Nephron (organoid): ENCODE results near the gene YJEFN3.

Experiments used
- H3K27ac Mint-ChIP-seq, 3 experiments: 2 replicates each; pipeline ENCODE4 v1.8.0; 2020; ENCODE audit warnings: mixed read lengths in 3 of 3, mild to moderate bottlenecking in 2 of 3, moderate library complexity in 1 of 3
- H3K27me3 Mint-ChIP-seq: 2 replicates; pipeline ENCODE4 v1.8.0; 2021; ENCODE audit warnings: low read depth, mild to moderate bottlenecking, moderate library complexity, mixed read lengths
- H3K36me3 Mint-ChIP-seq: 2 replicates; pipeline ENCODE4 v1.8.0; 2020; ENCODE audit warnings: low read depth, mixed read lengths
- H3K4me1 Mint-ChIP-seq: 2 replicates; pipeline ENCODE4 v1.8.0; 2020; ENCODE audit warnings: mixed read lengths
- H3K4me3 Mint-ChIP-seq, 3 experiments: 2 replicates each; pipeline ENCODE4 v1.8.0; 2020; ENCODE audit warnings: mild to moderate bottlenecking in 3 of 3, mixed read lengths in 3 of 3, moderate library complexity in 2 of 3
- H3K9me3 Mint-ChIP-seq: 2 replicates; pipeline ENCODE4 v1.8.0; 2020; ENCODE audit warnings: mixed read lengths
- TF ChIP-seq, protein P1 (sequence below), 3 experiments: fragments of 200-600 bp; sonication (generic); IDR thresholded peaks; one replicate each; pipeline ENCODE4 v1.5.0; 2021; ENCODE audit warnings: antibody characterized with exemption in 3 of 3; ENCODE audit not compliant: unreplicated experiment in 3 of 3

YJEFN3 gene

DNA sequence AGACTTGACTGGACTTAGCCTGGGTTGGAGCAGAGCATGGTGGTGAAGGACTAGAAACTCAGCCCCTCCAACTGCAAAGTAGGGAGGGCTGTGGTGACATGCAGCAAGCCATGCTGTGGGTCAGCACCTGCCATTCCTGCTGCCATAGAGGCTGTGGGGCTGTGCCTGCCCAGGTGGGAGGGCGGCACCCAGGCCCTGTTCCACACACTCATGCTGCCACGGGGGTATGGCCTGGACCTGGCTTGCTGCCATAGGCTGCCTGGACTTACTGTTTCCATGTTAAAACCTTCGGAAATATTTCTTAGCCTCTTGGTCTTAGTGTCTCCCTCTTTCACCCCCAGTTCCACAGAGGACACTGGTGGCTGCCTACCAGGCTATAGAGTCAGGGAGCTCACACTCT lies 38.7 kb downstream of the YJEFN3 start:
- H3K27ac Mint-ChIP-seq = no peak overlapping the region
- H3K4me1 Mint-ChIP-seq = no peaks in the 10 kb centered on the region
- TF ChIP-seq, protein P1, sequence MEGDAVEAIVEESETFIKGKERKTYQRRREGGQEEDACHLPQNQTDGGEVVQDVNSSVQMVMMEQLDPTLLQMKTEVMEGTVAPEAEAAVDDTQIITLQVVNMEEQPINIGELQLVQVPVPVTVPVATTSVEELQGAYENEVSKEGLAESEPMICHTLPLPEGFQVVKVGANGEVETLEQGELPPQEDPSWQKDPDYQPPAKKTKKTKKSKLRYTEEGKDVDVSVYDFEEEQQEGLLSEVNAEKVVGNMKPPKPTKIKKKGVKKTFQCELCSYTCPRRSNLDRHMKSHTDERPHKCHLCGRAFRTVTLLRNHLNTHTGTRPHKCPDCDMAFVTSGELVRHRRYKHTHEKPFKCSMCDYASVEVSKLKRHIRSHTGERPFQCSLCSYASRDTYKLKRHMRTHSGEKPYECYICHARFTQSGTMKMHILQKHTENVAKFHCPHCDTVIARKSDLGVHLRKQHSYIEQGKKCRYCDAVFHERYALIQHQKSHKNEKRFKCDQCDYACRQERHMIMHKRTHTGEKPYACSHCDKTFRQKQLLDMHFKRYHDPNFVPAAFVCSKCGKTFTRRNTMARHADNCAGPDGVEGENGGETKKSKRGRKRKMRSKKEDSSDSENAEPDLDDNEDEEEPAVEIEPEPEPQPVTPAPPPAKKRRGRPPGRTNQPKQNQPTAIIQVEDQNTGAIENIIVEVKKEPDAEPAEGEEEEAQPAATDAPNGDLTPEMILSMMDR (IDR thresholded peaks at IDR 0.05; ENCODE audit: unreplicated experiment in 3 of 3) = no peak
- H3K27me3 Mint-ChIP-seq = no peaks in the 10 kb centered on the region
- H3K4me3 Mint-ChIP-seq = no peak overlapping the region
- H3K36me3 Mint-ChIP-seq = peaks cover 30% of the 10 kb centered on the region
- no peaks in the 10 kb centered on the region for H3K9me3 Mint-ChIP-seq

DNA sequence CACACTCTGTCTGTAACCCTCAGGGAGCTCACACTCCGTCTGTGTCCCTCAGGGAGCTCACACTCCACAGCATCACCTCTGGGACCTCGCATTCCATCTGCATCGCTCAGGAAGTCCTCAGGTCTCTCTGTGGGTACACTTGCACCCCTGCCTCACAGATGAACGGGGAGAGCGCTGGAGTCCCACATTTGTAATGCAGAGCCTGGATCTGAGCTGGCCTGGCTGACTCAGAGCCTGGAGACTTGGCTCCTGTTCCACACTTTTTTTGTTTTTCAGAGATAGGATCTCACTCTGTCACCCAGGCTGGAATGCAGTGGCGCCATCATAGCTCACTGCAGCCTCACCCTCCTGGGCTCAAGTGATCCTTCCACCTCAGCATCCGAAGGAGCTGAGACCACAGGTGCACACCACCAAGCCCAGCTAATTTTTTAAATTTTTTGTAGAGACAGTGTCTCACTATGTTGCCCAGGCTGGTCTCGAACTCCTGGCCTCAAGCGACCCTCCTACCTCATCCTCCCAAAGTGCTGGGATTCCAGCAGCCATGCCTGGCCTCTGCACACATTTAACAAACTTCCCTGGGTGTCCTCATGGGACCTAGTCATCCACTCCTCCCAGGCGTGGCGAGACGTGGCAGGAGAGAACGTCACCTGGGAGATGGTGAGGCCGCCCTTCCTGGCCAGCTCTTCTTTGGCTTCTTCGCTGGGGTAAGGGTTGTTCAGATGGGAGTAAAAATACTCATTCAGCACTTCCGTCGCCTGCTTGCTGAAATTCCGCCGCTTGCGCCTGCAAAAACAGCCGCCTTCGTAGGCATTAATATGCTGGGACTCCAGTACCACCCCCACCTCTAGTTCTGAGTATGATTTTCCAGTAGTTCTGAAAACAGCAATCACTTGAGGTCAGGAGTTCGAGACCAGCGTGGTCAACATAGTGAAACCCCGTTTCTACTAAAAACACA lies 40.4 kb downstream of the YJEFN3 start:
- H3K27me3 Mint-ChIP-seq = no peaks in the 10 kb centered on the region
- TF ChIP-seq, protein P1 (IDR thresholded peaks at IDR 0.05; ENCODE audit: unreplicated experiment in 3 of 3) = no peak
- no peaks in the 10 kb centered on the region for H3K9me3 Mint-ChIP-seq

DNA sequence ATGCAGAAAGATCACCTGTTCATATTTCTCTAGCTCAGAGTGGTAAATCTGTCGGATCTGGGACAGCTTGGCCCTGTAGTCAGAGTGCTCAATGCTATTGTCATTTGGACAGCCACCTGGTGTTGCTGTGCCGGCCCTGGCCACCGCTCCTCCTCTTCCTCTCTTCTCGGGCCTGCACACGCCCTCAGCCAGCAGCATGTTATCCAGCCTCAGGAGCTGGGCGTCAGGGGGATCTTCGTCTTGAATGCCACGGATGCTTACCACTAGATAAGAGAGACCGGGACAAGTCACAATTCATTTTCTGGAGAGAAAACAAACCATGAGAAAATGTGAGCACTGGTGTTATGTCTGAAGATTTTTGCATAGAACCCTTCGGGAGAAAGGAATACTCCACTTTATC lies 41.9 kb downstream of the YJEFN3 start:
- no peaks in the 10 kb centered on the region for H3K27me3 Mint-ChIP-seq
- H3K9me3 Mint-ChIP-seq = no peaks in the 10 kb centered on the region
- no peak overlapping the region for H3K27ac Mint-ChIP-seq
- peaks cover 19% of the 10 kb centered on the region for H3K36me3 Mint-ChIP-seq
- H3K4me1 Mint-ChIP-seq = no peaks in the 10 kb centered on the region
- no peak overlapping the region for H3K4me3 Mint-ChIP-seq
- TF ChIP-seq, protein P1 (IDR thresholded peaks at IDR 0.05; ENCODE audit: unreplicated experiment in 3 of 3) = no peak

More for the DNA sequence above, 40.4 kb downstream of the YJEFN3 start:
- no peaks in the 10 kb centered on the region for H3K4me1 Mint-ChIP-seq
- H3K27ac Mint-ChIP-seq = no peak overlapping the region
- H3K36me3 Mint-ChIP-seq = peaks cover 30% of the 10 kb centered on the region
- H3K4me3 Mint-ChIP-seq = no peak overlapping the region

DNA sequence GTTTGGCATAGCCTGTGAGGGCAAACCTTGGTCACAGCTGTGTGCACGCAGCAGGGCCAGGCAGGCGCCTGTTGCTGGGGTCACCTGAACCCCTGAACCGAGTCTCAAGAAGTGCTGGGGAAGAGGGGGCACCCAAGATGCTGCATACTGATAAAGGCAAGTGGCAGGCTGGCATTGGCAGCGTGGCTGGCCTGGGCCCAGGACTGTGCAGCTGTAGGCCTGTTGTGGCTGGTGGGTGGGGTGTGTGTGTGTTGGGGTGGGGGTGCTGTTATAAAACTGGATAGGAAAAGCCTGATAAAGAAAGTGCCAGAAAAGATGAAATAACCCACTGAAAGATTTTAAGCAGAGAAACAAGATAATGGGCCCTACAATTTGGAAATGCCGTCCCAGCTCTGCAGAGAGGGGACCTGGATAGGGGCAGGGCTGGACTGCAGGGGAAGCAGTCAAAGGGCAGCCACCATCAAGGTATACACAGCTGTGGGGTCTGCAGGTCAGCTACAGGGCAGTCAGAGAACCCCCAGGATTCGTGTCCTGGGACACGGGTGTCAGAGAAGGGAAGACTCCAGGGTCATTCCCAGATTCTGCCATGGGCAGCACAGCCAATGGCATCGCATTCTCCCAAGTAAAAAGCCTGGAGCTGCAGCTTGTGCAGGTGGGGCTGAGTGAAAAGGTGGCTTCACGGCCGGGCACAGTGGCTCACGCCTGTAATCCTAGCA lies 42.5 kb downstream of the YJEFN3 start:
- TF ChIP-seq, protein P1 (IDR thresholded peaks at IDR 0.05; ENCODE audit: unreplicated experiment in 3 of 3) = no peak
- Mint-ChIP-seq H3K4me3 (no peak overlapping the region), H3K27ac (no peak overlapping the region), H3K9me3 (no peaks in the 10 kb centered on the region), H3K4me1 (no peaks in the 10 kb centered on the region), H3K27me3 (no peaks in the 10 kb centered on the region), H3K36me3 (peaks cover 19% of the 10 kb centered on the region)

DNA sequence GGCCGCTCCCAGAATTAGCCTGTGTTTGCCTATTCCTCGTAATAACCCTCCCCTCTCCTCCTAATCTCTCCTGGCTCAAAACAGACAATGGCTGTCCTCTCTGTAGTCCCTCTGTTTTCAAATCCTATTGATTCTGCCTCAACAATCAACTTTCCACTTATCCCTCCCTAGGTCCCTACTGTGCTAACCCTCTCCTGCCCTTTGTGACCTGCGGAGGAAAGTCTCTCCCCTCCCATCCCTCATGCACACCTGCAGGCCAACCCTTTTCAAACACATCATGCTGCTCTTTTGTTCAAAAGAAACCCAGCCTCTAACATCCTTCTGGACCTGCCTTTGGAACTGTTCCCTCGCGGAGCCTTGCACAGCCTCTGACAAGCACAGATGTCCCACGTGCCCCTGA lies 46.7 kb downstream of the YJEFN3 start:
- H3K27ac Mint-ChIP-seq = no peak overlapping the region
- TF ChIP-seq, protein P1 (IDR thresholded peaks at IDR 0.05; ENCODE audit: unreplicated experiment in 3 of 3) = no peak
- peaks cover 4% of the 10 kb centered on the region for H3K36me3 Mint-ChIP-seq
- H3K9me3 Mint-ChIP-seq = no peaks in the 10 kb centered on the region
- H3K4me3 Mint-ChIP-seq = no peak overlapping the region
- no peaks in the 10 kb centered on the region for H3K4me1 Mint-ChIP-seq
- H3K27me3 Mint-ChIP-seq = no peaks in the 10 kb centered on the region
